Colonic mucosa (tissue), 4 donors: ENCODE measurements around the gene HABP2. TPM values are rescaled to one million over a fixed set of nuclear protein-coding genes. Genes with fewer than 3 reads are reported as not detected.

Source experiments
- DNase-seq: peaks from one replicate; pipeline ENCODE4 v3.0.0-alpha.2; 2020
- H3K27ac ChIP-seq: fragments of 200-600 bp; one replicate; pipeline ENCODE4 v1.8.0; 2021
- H3K27me3 ChIP-seq: fragments of 200-600 bp; one replicate; pipeline ENCODE4 v1.8.0; 2021
- H3K36me3 ChIP-seq: fragments of 200-600 bp; one replicate; pipeline ENCODE4 v1.8.0; 2021
- H3K4me1 ChIP-seq: fragments of 200-600 bp; one replicate; pipeline ENCODE4 v1.8.0; 2021; ENCODE audit warnings: mild to moderate bottlenecking
- H3K4me3 ChIP-seq: fragments of 200-600 bp; one replicate; pipeline ENCODE4 v1.8.0; 2021
- H3K9ac ChIP-seq, 2 donors: one replicate each; pipeline ENCODE4 v1.7.0; 2013; ENCODE audit warnings: control low read depth in 2 of 2, low read depth in 2 of 2, low read length in 2 of 2
- H3K9me3 ChIP-seq: fragments of 200-600 bp; one replicate; pipeline ENCODE4 v1.8.0; 2021
- CTCF ChIP-seq: fragments of 200-600 bp; IDR thresholded peaks from one replicate; pipeline ENCODE4 v1.8.0; 2022; ENCODE audit warnings: antibody characterized with exemption, mild to moderate bottlenecking
- intact Hi-C: fragments of 100-400 bp; cut with DNase I; formaldehyde crosslinking; loops from one replicate; pipeline ENCODE4 v1.14.1; 2022
- total RNA-seq, 2 donors: library from RNA; stranded (reverse); fragmentation: NEBNext Ultra II Directional in 1 of 2; extraction: Animal tissue kit (Norgen Biotek cat#: 25700) in 1 of 2; gene quantifications; one replicate each; pipeline ENCODE4 v1.2.1, GENCODE V29; 2021
- donor health status: healthy.
- donor health status: DM: no; HTN: no; CAD: no.
- donor health status: DM: no; HTN: no; CAD: no.

HABP2 gene
- total RNA-seq, 2 donors from 2014 or later: 0.79 TPM; not detected in 1

GRCh38 chr10:113525713-113526112 is 27.1 kb upstream of the HABP2 start:
- H3K9me3 ChIP-seq: no peaks in the 10 kb centered on the region
- intact Hi-C loops: no loop called here
- no peak for DNase-seq
- no peaks in the 10 kb centered on the region for H3K4me1 ChIP-seq
- no peak overlapping the region for H3K4me3 ChIP-seq
- no peak overlapping the region for H3K27ac ChIP-seq
- H3K36me3 ChIP-seq: no peaks in the 10 kb centered on the region
- no peaks in the 10 kb centered on the region for H3K27me3 ChIP-seq
- no peak overlapping the region for H3K9ac ChIP-seq
- TF ChIP-seq CTCF: no peak

- no peak for TF ChIP-seq CTCF
- intact Hi-C loops: no loop called here
- DNase-seq: no peak
Observed at GRCh38 chr10:113527211-113527906, 25.5 kb upstream of the HABP2 start.

GRCh38 chr10:113528876-113529275 is 24.0 kb upstream of the HABP2 start:
- Histone ChIP-seq H3K27me3 (no peaks in the 10 kb centered on the region), H3K4me1 (no peaks in the 10 kb centered on the region), H3K36me3 (no peaks in the 10 kb centered on the region), H3K9me3 (no peaks in the 10 kb centered on the region), H3K9ac (no peak overlapping the region), H3K27ac (no peak overlapping the region), H3K4me3 (no peak overlapping the region)
- intact Hi-C loops: no loop called here
- DNase-seq: no peak
- TF ChIP-seq CTCF: no peak

More at GRCh38 chr10:113527211-113527906, 25.5 kb upstream of the HABP2 start:
- no peak overlapping the region for H3K27ac ChIP-seq
- H3K9me3 ChIP-seq: no peaks in the 10 kb centered on the region
- H3K36me3 ChIP-seq: no peaks in the 10 kb centered on the region
- no peaks in the 10 kb centered on the region for H3K4me1 ChIP-seq
- no peaks in the 10 kb centered on the region for H3K27me3 ChIP-seq
- H3K9ac ChIP-seq: no peak overlapping the region
- no peak overlapping the region for H3K4me3 ChIP-seq

- Histone ChIP-seq H3K4me3 (no peak overlapping the region), H3K27ac (no peak overlapping the region), H3K9ac (no peak overlapping the region), H3K4me1 (no peaks in the 10 kb centered on the region), H3K36me3 (no peaks in the 10 kb centered on the region), H3K27me3 (no peaks in the 10 kb centered on the region), H3K9me3 (no peaks in the 10 kb centered on the region)
- intact Hi-C loops: no loop called here
- no peak for DNase-seq
- TF ChIP-seq CTCF: no peak
Observed at GRCh38 chr10:113529575-113529974, 23.3 kb upstream of the HABP2 start.

- H3K27me3 ChIP-seq: no peaks in the 10 kb centered on the region
- no peak overlapping the region for H3K9ac ChIP-seq
- no peak overlapping the region for H3K27ac ChIP-seq
- H3K9me3 ChIP-seq: no peaks in the 10 kb centered on the region
- H3K4me3 ChIP-seq: no peak overlapping the region
- no peaks in the 10 kb centered on the region for H3K36me3 ChIP-seq
- H3K4me1 ChIP-seq: no peaks in the 10 kb centered on the region
- intact Hi-C loops: no loop called here
- no peak for TF ChIP-seq CTCF
- DNase-seq: no peak
Observed at GRCh38 chr10:113530476-113530875, 22.4 kb upstream of the HABP2 start.
